HG03060 (cell line): ENCODE measurements around the gene ATF5.

Source experiments
- ATAC-seq: cut with Tn5 transposase; IDR thresholded peaks from one replicate; pipeline ENCODE4 v1.9.1; 2021; ENCODE audit warnings: low read depth, moderate number of reproducible peaks; ENCODE audit not compliant: unreplicated experiment

Gene ATF5

GRCh38 chr19:49894011-49894664 is 34.9 kb upstream of the ATF5 start:
- no peak for ATAC-seq

GRCh38 chr19:49894879-49895565 is 34.0 kb upstream of the ATF5 start:
- ATAC-seq = no peak

- no peak for ATAC-seq
Observed at GRCh38 chr19:49895566-49896297, 33.3 kb upstream of the ATF5 start.

GRCh38 chr19:49896863-49897621 is 32.0 kb upstream of the ATF5 start, which contains the start of gene IL4I1:
Gene IL4I1, minus strand, starts transcription at chr19:49896887. Its CDS starts 727 bp downstream, at chr19:49896160.
- ATAC-seq = peak; percentile 51

- no peak for ATAC-seq
Observed at GRCh38 chr19:49904136-49904535, 24.9 kb upstream of the ATF5 start.

- peak; percentile 36 for ATAC-seq
Observed at GRCh38 chr19:49906879-49907564, 22.0 kb upstream of the ATF5 start.

GRCh38 chr19:49907745-49908446 is 21.1 kb upstream of the ATF5 start:
- ATAC-seq = peak; percentile 35

GRCh38 chr19:49908480-49909420 is 20.3 kb upstream of the ATF5 start:
- ATAC-seq = no peak

GRCh38 chr19:49910179-49910578 is 18.8 kb upstream of the ATF5 start:
- ATAC-seq = no peak

GRCh38 chr19:49911381-49912145 is 17.4 kb upstream of the ATF5 start:
- no peak for ATAC-seq

- ATAC-seq = no peak
Observed at GRCh38 chr19:49912965-49913685, 15.9 kb upstream of the ATF5 start.

- no peak for ATAC-seq
Observed at GRCh38 chr19:49913720-49914119, 15.3 kb upstream of the ATF5 start.

GRCh38 chr19:49915271-49915670 is 13.7 kb upstream of the ATF5 start:
- ATAC-seq = no peak

GRCh38 chr19:49916839-49917733 is 11.9 kb upstream of the ATF5 start:
- ATAC-seq = no peak

GRCh38 chr19:49918089-49918488 is 10.9 kb upstream of the ATF5 start:
- ATAC-seq = no peak
